HG03196 (cell line): ENCODE data around the gene KCNIP1.

ENCODE experiments used
- ATAC-seq: cut with Tn5 transposase; IDR thresholded peaks from one replicate; pipeline ENCODE4 v1.9.1; 2021; ENCODE audit not compliant: unreplicated experiment

Gene KCNIP1

DNA sequence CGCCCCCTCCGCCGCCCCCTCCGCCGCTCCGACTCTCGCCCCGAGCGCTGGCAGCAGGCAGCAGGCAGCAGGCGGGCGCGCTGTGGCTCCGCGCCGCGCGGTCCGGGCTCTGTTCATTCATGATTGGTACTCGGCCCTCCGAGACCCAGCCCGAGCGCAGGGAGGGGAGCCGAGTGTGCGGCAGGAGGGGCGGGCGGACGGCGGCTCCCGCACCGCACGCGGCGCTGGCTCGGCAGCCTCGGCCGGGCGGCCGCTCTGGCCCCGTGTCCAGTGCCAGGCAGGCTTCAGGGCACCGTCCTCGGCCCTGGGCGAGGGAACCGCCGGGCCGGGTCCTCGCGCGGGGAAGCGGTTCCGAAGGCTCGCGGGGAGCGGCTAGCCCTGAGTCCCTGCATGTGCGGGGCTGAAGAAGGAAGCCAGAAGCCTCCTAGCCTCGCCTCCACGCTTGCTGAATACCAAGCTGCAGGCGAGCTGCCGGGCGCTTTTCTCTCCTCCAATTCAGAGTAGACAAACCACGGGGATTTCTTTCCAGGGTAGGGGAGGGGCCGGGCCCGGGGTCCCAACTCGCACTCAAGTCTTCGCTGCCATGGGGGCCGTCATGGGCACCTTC lies at the start of gene KCNIP1:
Gene KCNIP1, plus strand, starts transcription at position 31 of the 607 bp plus-strand sequence.
- no peak for ATAC-seq

DNA sequence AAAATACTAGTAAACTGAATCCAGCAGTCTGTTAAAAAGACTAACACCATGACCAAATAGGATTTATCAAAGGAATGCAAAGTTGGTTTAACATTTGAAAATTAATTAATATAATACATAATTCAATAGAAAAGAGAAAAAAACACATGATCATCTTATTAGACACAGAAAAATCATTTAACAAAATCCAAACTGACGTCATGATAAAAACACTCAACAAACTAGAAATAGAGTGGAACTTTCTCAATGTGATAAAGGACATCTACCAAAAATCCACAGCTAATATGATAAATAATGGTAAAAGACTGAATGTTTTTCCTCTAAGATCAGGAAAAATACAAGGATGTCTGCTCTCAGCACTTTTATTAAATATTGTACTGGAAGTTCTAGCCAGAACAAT lies 40.4 kb upstream of the KCNIP1 start:
- no peak for ATAC-seq

DNA sequence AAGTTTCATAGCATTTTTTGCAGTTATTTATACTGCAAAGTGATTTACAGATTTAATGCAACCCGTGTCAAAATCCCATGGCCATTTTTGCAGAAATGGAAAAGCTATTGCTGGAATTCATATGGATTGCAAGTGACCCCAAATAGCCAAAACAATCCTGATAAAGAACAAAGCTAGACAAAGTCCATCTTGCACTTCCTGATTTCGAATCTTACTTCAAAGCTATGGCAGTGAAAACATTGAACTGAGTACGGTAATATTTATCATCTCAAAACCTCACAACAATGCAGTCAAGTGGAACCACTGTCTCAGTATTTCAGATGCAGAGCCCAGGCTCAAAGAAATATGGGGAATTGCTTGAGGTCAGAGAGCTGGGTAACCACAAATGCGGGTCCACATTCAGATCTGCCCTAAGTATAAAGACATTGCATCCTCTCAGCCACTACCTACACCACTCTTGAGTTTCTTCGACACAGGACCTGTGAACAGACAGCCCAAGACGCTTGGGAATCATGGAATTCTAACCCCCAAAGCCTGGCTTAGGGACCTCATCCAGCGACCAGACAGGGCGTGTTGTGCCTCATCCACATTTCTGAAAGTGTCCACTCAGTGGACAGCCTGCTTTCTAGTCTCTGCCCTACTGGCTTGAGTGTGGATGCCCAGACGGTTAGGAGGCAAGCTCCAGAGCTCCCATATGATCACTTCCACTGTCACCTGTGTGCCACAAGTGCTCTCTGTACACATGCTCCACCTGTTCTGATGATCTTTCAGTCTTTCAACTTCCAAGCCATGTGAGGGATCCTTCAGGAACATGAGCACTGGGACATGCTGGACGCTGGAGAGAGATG lies 39.3 kb upstream of the KCNIP1 start:
- no peak for ATAC-seq

DNA sequence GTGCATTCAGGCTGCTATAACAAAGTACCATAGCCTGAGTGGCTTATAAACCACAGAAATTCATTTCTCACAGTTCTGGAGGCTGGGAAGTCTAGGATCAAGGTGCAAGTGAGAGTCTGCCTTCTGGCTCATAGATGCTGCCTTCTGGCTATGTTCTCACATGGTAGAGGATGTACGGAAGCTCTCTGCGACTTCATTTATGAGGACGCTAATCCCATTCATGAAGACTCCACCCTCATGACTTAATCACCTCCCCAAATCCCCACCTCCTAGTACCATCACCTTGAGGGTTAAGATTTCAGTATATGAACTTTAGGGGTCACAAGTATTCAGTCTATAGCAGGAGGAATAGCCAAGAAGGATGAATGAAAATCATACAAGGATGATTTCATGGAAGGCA lies 37.3 kb upstream of the KCNIP1 start:
- ATAC-seq, result no peak

DNA sequence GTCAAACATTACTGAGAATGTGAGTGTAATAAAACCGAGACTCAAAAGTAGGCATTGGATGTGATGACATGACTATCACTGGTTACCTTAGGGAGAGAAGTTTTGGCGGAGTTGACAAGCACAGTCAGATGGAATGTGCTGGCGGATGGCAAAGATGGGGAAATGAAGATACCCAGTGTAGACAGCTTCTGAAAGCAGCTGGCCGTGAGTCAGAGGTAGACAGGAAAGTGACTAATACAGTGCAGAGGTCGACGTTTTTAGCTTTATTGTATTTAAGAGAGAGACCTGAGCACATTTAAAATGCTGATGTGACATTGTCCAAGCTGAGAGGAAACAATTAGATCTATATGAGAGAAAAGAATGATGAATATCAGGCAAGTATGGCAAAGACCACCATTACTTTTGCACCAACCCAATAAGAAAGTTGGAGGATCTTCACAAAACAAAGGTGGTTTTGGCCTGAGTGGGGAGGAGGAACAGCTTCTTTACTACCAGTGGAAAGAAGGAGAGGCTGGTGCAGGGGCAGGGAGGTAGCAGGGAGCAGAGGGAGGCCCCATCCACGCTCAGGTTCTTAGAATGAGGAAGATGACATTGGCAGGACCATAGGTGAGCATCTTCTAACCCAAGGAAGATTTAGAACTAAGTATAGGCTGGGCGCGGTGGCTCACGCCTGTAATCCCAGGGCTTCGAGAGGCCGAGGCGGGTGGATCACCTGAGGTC lies 36.7 kb upstream of the KCNIP1 start:
- no peak for ATAC-seq

DNA sequence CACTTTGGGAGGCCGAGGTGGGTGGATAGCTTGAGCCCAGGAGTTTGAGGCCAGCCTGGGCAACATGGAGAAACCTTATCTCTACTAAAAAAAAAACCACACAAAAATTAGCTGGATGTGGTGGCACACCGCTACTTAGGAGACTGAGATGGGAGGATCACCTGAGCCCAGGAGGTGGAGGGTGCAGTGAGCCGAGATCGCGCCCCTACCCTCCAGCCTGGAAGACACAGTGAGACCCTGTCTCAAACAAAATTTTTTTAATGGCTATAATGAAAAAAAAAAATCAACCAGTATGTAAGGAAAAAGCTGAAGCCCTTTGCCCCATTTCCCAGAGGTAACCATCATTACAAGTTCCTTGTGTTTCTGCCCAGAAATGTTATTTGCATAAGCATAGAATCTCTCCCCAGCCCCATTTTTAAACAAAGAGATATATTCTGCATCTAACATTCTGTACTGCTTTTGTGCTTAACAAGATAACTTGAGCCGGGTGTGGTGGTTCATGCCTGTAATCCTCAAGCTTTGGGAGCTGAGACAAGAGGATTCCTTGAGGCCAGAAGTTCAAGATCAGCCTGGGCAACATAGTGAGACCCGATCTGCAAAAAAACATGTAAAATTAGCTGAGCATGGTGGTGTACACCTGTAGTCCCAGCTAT lies 35.1 kb upstream of the KCNIP1 start:
- ATAC-seq, result no peak

DNA sequence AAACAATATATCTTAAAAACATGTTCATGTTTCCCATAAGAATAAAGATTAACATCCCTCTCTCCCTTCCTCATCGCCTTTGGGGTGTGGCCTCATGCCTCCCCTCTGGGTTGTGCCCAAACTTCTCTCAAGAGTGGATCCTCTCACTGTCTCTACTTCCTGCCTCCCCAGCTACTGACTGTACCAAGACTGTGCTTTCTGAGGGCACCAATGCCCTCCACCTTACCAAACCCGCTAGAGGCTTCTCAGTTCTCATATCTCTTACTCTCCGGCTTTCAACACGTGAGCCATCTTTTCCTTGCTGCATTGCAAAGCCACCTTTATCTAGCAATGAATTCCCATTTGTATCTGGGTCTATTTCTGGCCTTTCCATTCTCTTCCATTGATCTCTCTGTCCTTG lies 34.4 kb upstream of the KCNIP1 start:
- no peak for ATAC-seq

DNA sequence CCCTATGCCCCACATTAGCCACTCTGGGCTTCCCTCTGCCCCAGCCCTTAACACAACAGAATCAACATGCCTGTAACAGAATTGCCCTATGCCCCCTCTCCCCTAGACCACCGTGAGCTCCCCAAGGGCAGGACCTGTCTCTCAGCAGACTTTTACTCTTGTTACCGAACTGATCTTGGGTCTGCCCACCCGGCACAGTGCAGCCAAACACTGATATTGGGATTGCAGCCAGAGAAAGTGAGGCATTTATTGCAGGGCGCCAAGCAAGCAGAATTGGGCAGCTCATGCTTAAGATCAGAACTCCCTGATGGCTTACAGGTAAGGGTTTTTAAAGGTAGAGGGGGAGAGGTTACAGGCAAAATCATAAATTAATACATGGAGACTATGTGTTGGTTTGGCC lies 33.5 kb upstream of the KCNIP1 start:
- no peak for ATAC-seq

DNA sequence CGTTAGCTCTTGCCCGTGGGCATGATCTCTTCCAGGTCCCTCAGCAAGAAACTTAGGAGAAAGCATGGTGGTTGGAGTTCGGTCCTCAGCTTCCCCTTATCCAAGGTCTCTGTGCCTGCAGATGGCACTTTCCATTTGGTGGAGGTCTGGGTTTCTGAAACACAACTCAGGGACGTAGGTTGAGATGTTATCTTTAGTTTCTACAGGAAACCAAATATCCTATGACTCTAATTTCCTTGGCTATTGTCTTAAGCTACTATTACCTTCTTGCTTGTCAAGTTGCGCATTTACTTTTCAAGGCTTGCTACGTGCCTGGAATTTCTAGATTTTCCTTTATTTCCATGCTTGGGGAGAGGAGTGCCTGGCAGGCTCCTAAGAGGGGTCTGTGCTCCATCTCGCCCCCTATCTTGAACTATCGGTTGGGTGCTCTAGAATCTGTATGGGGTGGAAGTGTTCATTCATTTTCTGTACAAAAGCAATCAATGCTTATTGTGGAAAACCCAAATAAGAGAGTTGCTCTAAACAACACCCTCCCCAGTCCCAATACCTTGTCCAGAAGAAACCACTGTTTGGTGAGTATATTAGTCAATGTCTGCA lies 32.9 kb upstream of the KCNIP1 start:
- no peak for ATAC-seq

DNA sequence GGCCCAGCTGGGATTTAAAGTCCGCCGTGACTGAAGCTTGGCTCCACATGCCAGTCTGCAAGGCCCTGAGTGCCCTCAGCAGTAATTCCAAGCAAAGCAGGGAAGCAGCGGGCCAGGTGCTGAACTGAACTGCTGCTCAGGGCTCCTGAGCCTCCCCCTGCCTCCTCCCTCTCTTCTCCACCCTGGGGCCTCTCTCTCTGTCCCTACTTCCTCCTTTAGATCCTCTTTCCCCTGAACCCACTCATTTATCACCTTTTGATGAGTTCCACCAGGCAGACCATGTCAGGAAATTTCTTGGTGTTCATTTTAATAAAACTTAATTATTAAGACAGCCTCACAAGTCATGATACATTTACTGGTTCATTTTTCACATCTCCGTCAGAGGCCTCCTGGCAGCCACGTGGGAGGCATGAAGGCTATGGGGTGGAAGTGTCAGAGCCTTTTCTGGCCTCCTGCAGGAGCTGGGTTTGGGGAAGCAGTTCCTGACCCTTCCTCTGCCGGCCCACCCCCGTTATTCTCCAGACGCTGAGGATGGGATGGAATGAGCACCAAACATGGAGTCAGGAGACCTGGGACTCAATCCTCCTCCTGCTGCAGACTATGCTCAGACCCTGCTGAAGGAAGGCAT lies 32.2 kb upstream of the KCNIP1 start:
- no peak for ATAC-seq

DNA sequence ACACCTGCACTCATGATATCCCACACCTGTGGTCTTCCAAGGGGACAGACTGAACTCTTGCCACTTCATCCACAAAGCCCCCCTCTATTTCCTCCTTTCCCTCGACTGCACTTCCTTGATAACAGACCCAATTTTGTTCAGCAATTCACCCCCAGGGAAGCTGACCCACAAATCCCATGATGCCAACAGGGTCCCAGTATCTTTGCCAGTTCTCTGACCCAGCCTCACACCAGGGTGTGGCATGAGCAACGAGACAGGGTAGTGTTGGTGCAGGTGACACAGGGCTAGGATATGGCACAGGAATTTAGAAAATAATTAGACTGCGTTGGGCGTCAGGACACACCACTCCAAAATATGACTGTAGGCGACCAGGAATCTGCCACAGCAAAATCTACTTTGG lies 30.2 kb upstream of the KCNIP1 start:
- no peak for ATAC-seq

DNA sequence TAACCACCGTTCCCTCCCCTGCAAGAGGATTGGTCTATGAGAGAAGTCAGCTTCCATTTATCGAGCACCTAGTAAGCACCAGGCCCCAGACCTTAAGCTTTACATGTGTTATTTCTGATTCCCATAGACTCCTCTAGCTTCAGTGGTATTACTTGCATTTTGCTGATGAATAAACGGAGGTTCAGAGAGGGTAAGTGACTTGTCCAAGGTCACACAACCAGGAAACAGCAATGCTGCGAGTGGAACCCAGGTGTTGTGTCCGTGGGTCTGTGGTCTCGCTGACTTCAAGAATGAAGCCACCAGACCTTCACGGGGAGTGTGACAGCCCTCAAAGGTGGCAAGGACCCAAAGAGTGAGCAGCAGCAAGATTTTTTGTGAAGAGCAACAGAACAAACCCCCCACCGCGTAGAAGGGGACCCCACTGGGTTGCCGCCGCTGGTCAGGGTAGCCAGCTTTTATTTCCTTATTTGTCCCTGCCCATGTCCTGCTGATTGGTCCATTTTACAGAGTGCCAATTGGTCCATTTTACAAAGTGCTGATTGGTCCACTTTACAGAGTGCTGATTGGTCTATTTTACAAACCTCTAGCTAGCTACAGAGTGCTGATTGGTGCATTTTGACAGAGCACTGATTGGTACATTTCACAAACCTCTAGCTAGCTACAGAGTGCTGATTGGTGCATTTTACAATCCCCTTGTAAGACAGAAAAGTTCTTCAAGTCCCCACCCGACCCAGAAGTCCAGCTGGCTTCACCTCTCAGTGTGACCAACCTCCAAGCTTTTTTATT lies 29.1 kb upstream of the KCNIP1 start:
- no peak for ATAC-seq

DNA sequence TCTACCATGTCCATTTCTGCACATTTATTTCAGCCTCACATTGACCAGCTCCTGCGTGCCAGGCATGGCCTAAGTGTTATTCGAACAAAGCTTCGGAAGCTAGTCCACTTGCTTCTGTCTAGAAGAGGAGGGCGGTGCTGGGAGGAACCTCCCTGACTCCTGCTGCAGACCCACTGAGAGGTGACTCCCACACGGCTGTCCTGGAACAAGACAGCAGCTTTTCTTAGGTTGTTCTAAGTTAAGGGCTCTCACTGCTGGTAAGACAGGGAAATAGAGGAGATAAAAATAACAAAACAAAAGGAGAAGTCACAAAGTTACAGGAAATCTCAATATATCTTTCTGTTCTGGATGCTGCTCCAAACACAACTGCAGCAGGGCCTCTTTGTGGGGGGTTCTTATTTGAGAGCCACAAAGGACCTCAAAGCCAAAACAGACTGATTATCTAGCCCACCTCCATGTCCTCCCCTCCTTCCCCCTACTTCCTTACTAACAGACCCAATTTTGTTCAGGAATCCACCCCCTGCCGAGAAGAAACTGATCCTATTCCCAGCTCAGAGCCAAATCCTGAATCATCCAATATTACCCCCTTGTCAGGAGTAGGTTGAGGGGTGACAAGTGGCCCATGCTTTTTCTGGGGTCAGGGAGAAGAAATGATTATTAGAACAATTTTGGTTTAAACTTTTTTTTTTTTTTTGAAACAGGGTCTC lies 28.4 kb upstream of the KCNIP1 start:
- no peak for ATAC-seq

DNA sequence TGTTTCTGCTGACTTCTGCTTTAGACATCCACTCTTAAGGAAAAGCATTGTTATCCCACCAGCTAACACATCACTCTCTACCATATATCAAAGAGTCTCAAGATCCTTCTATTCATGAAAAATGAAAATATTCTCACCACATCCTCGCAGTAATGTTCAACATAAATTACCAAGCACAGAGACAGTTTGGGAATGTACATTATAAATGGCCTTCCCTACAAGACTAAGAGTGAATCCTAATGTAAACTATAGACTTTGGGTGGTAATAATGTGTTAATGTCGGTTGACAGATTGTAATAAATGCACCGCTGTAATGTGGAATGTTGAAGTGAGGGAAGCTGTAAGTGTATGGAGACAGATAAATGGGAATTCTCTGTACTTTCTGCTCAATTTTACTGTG lies 27.1 kb upstream of the KCNIP1 start:
- no peak for ATAC-seq

DNA sequence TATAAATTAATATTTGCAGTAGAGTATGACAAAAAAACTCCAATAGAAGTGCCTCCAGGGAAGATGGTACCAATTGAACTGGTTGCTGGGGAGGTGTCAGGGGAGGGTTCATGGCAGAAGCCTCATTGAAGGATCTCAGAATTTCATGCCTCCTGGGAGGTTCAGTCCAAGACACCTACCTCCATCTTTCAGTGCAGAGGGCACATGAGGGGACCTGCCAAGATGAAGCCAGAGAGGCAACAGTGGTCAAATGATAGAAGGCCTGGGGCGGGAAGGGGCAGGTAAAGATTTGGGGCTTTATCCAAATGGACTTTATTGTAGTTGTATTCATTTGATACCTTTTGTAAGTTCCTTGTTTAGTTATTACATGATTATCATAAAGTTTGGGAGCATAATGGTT lies 25.9 kb upstream of the KCNIP1 start:
- ATAC-seq, result no peak

DNA sequence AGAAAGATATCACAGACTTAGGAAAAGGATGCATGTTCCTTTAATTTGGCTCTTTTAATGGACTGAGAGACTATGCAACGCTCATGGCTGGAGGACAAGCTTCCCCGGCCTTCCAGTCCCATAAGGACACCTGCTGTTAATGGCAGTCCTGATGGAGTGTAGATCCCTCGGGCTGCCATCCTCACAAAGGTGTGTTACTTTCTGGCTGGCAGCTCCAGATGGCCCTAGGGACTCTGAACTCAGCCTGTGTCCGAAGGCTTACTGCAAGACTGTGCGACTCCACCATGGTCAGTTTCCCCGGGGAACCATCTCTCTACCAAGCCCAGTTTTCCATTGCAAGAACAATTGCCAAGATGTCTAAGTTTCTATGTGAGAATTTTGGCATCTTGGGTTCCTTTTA lies 25.5 kb upstream of the KCNIP1 start:
- no peak for ATAC-seq

DNA sequence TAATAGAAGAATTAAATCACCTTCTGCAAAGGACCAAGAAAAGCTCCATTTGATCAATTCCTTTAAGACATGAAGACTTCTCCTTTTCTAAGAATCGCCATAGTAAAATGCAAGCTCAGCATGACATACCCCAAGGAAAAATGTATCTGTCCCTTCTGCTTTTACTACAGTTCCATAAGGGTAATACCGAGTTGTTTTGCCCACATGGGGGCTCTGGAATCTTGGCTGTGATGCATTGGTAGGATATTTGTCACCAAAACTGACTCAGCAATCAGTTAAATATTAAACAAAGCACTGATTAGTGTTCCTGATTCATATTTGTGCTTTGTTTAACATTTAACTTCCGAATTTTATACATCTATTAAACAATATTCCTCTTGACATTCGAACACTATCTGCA lies 24.3 kb upstream of the KCNIP1 start:
- no peak for ATAC-seq

DNA sequence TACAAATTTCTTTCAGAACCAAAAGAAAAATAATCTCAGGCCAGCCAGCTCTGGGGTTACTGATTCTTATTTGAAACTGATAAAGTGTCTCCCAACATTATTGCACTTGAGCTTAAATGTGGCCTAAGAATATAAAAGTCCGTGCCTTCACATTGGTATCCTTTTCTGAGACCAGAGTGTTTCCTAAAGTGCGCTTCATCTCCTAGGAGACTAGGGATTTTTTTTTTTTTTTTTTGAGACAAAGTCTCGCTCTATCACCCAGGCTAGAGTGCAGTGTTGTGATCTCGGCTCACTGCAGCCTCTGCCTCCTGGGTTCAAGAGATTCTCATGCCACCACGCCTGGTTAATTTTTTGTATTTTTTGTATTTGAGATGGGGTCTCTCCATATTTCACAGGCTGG lies 23.6 kb upstream of the KCNIP1 start:
- ATAC-seq, result no peak

DNA sequence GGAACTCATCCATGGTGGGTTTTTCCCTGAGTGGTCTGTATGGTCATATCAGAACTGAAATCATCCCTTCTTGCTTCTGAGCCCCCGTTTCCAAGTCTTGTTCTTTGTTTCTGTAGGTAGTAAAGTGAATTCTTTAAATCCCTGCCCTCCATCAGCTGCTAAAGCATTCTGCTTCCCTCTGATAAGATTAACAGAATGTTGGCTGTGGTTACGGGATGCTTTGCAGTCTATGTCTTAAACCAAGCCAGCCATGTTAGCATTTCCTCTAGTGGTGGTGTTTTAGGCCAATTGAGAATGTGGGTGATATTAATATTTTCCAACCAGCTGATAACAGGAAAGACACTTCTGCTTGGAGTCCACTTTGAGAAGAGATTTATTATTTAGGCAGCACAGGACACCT lies 22.0 kb upstream of the KCNIP1 start:
- no peak for ATAC-seq
